RCC 7860 (cell line): ENCODE measurements around the gene CD247.

ENCODE experiments used
- DNase-seq: peaks from one replicate; pipeline ENCODE4 v3.0.0-alpha.2; 2015; ENCODE audit warnings: low spot score
- FAIRE-seq: peaks from 2 replicates; lab custom pipeline; 2012; peaks lifted over from hg19 to GRCh38; lab: Jason Lieb, UNC

Gene CD247

GRCh38 chr1:167490765-167491164, 27.6 kb downstream of the CD247 start:
- no peak for FAIRE-seq

GRCh38 chr1:167489571-167490340, 28.6 kb downstream of the CD247 start:
- DNase-seq (no peak), FAIRE-seq (no peak)

More at GRCh38 chr1:167490765-167491164, 27.6 kb downstream of the CD247 start:
- DNase-seq, result no peak

- no peak for DNase-seq
- no peak for FAIRE-seq
Measured at GRCh38 chr1:167488786-167489185, 29.5 kb downstream of the CD247 start.

GRCh38 chr1:167487614-167488013, 30.7 kb downstream of the CD247 start:
- DNase-seq (no peak), FAIRE-seq (no peak)

- FAIRE-seq (no peak), DNase-seq (no peak)
Measured at GRCh38 chr1:167486090-167486824, 32.1 kb downstream of the CD247 start.

- no peak for FAIRE-seq
- no peak for DNase-seq
Measured at GRCh38 chr1:167484726-167485502, 33.4 kb downstream of the CD247 start.

- DNase-seq, result no peak
- FAIRE-seq, result no peak
Measured at GRCh38 chr1:167483790-167484189, 34.5 kb downstream of the CD247 start.

- no peak for FAIRE-seq
- no peak for DNase-seq
Measured at GRCh38 chr1:167482184-167482583, 36.1 kb downstream of the CD247 start.

GRCh38 chr1:167479331-167479979, 38.9 kb downstream of the CD247 start:
- DNase-seq (no peak), FAIRE-seq (no peak)

- FAIRE-seq, result no peak
- DNase-seq, result no peak
Measured at GRCh38 chr1:167477986-167478385, 40.3 kb downstream of the CD247 start.

GRCh38 chr1:167476061-167476460, 42.3 kb downstream of the CD247 start:
- no peak for DNase-seq
- FAIRE-seq, result no peak

GRCh38 chr1:167474191-167474641, 44.1 kb downstream of the CD247 start:
- DNase-seq (no peak), FAIRE-seq (no peak)

- FAIRE-seq (no peak), DNase-seq (no peak)
Measured at GRCh38 chr1:167473761-167474160, 44.6 kb downstream of the CD247 start.

GRCh38 chr1:167472752-167473521, 45.4 kb downstream of the CD247 start:
- FAIRE-seq, result no peak
- DNase-seq, result no peak

GRCh38 chr1:167471568-167471967, 46.8 kb downstream of the CD247 start:
- DNase-seq (no peak), FAIRE-seq (no peak)

- FAIRE-seq (no peak), DNase-seq (no peak)
Measured at GRCh38 chr1:167469280-167469965, 48.9 kb downstream of the CD247 start.

GRCh38 chr1:167467752-167468151, 50.6 kb downstream of the CD247 start:
- FAIRE-seq, result no peak

GRCh38 chr1:167467126-167467710, 51.1 kb downstream of the CD247 start:
- FAIRE-seq (no peak), DNase-seq (no peak)

More at GRCh38 chr1:167467752-167468151, 50.6 kb downstream of the CD247 start:
- no peak for DNase-seq

GRCh38 chr1:167465743-167466142, 52.6 kb downstream of the CD247 start:
- no peak for FAIRE-seq
- DNase-seq, result no peak
